Measurements from ENCODE around the gene SSBP4. TPM values are rescaled to one million over a fixed set of nuclear protein-coding genes. Genes with fewer than 3 reads are reported as not detected.

SSBP4 gene
- total and polyA plus RNA-seq, 2 donors (not counting 3 experiments of a cell fraction or from before 2014, with no cell fraction given) = 89.6 to 151 TPM

GRCh38 chr19:18424890-18425514 lies 5.8 kb downstream of the SSBP4 start:
- dilution Hi-C loops (cut with MboI; ENCODE audit: extremely low pct_ligation_motif_present, low sequenced_read_pairs) = no loop called here
- Histone ChIP-seq H3K4me3 (replicated peaks in 1 of 3; ENCODE audit: insufficient read depth in 1 of 3, low read depth in 1 of 3, low read length in 3 of 3) (no peak overlapping the region), H3K9me3 (replicated peaks; ENCODE audit: control insufficient read depth, insufficient read depth, low read length) (no peaks in the 10 kb centered on the region), H3K9me1 (replicated peaks; ENCODE audit: control insufficient read depth, extremely low read depth, insufficient read depth, low read length) (no peaks in the 10 kb centered on the region), H3K4me1 (ENCODE audit: control insufficient read depth, extremely low read depth, insufficient read depth, low read length) (peaks cover 12% of the 10 kb centered on the region), H2AFZ (ENCODE audit: low read depth, low read length) (no peak overlapping the region), H3K4me2 (ENCODE audit: insufficient read depth, low read length) (no peak overlapping the region), H3K27me3 (ENCODE audit: control insufficient read depth in 2 of 2, insufficient read depth in 2 of 2, low read length in 2 of 2) (no peaks in the 10 kb centered on the region), H3K36me3 (ENCODE audit: control insufficient read depth in 2 of 2, extremely low read depth in 1 of 2, insufficient read depth in 2 of 2, low read length in 2 of 2) (peaks cover 0 to 2% of the 10 kb centered on the region in 2 experiments), H4K20me1 (replicated peaks; ENCODE audit: control insufficient read depth, extremely low read depth, insufficient read depth, low read length) (no peaks in the 10 kb centered on the region), H3K9ac (replicated peaks; ENCODE audit: extremely low read depth, insufficient read depth, low read length) (no peak overlapping the region), H3K27ac (ENCODE audit: insufficient read depth, low read depth, low read length) (no peak overlapping the region), H3K79me2 (ENCODE audit: control insufficient read depth, insufficient read depth, low read length) (peaks cover 66% of the 10 kb centered on the region)
- DNase-seq (ENCODE audit: low read depth, low spot score) (no peak), FAIRE-seq (no peak)
- POLR2A ChIA-PET = no interaction called here
- BruUV-seq (replicated peaks) = no TSS peak
- TF ChIP-seq EZH2 (IDR thresholded peaks at IDR 0.05; ENCODE audit: borderline replicate concordance, low read depth, low read length, severe bottlenecking) (no peak), POLR2AphosphoS5 (IDR thresholded peaks at IDR 0.05; ENCODE audit: insufficient read depth, low read depth, low read length) (no peak), POLR2A (IDR thresholded peaks at IDR 0.05; ENCODE audit: low read depth, low read length) (no peak), FOS (IDR thresholded peaks at IDR 0.05; ENCODE audit: borderline replicate concordance, insufficient read depth, low read length) (no peak)
- intact Hi-C loops (cut with micrococcal nuclease) = no loop called here
- CTCF ChIA-PET = interaction anchor here (0.5 to 1.5 kb wide), 3 partner anchors 9 to 356 kb away, joined by 3 to 4 read pairs (median 3); no protein-coding TSS in a partner anchor

- no peak overlapping the region for H2AFZ ChIP-seq (ENCODE audit: low read depth, low read length)
- H3K36me3 ChIP-seq (ENCODE audit: control insufficient read depth in 2 of 2, extremely low read depth in 1 of 2, insufficient read depth in 2 of 2, low read length in 2 of 2) = peaks cover 0 to 2% of the 10 kb centered on the region in 2 experiments
- H3K9me3 ChIP-seq (replicated peaks; ENCODE audit: control insufficient read depth, insufficient read depth, low read length) = no peaks in the 10 kb centered on the region
- ChIA-PET CTCF (interaction anchor here (0.5 to 1.5 kb wide), 4 partner anchors 10 to 357 kb away, joined by 3 to 4 read pairs (median 3); no protein-coding TSS in a partner anchor), POLR2A (no interaction called here)
- no TSS peak for BruUV-seq (replicated peaks)
- dilution Hi-C loops (cut with MboI; ENCODE audit: extremely low pct_ligation_motif_present, low sequenced_read_pairs) = no loop called here
- no peaks in the 10 kb centered on the region for H3K9me1 ChIP-seq (replicated peaks; ENCODE audit: control insufficient read depth, extremely low read depth, insufficient read depth, low read length)
- no peak overlapping the region for H3K27ac ChIP-seq (ENCODE audit: insufficient read depth, low read depth, low read length)
- no peak overlapping the region for H3K4me2 ChIP-seq (ENCODE audit: insufficient read depth, low read length)
- H3K4me1 ChIP-seq (ENCODE audit: control insufficient read depth, extremely low read depth, insufficient read depth, low read length) = peaks cover 12% of the 10 kb centered on the region
- no peak for FAIRE-seq
- no peak overlapping the region for H3K4me3 ChIP-seq (replicated peaks in 1 of 3; ENCODE audit: insufficient read depth in 1 of 3, low read depth in 1 of 3, low read length in 3 of 3)
- H3K79me2 ChIP-seq (ENCODE audit: control insufficient read depth, insufficient read depth, low read length) = peaks cover 60% of the 10 kb centered on the region
- no peaks in the 10 kb centered on the region for H4K20me1 ChIP-seq (replicated peaks; ENCODE audit: control insufficient read depth, extremely low read depth, insufficient read depth, low read length)
- DNase-seq (ENCODE audit: low read depth, low spot score) = no peak
- TF ChIP-seq MAX (IDR thresholded peaks at IDR 0.05; ENCODE audit: insufficient read depth, insufficient read length) = no peak
- TF ChIP-seq GATA2 (IDR thresholded peaks at IDR 0.05; ENCODE audit: insufficient read depth, insufficient read length, low read depth, low read length) = no peak
- no peak for TF ChIP-seq POLR2A (IDR thresholded peaks at IDR 0.05; ENCODE audit: low read depth, low read length)
- no peak for TF ChIP-seq JUN (IDR thresholded peaks at IDR 0.05; ENCODE audit: borderline replicate concordance, insufficient read depth, insufficient read length, low read depth)
- H3K9ac ChIP-seq (replicated peaks; ENCODE audit: extremely low read depth, insufficient read depth, low read length) = no peak overlapping the region
- no peaks in the 10 kb centered on the region for H3K27me3 ChIP-seq (ENCODE audit: control insufficient read depth in 2 of 2, insufficient read depth in 2 of 2, low read length in 2 of 2)
- intact Hi-C loops (cut with micrococcal nuclease) = no loop called here
Observed at GRCh38 chr19:18425515-18426415, 6.6 kb downstream of the SSBP4 start.
